Muscle layer of duodenum (tissue), 2 donors: ENCODE data around the gene SLC2A14.
"Not testable (repeated sequence)": the region's sequence is repeated elsewhere in the genome, so short reads cannot be mapped to it uniquely, and the experiment has no call there.

ENCODE experiments used
- H3K27ac ChIP-seq: one replicate; pipeline ENCODE4 v1.7.0; 2013; ENCODE audit warnings: mild to moderate bottlenecking, low read length
- H3K27me3 ChIP-seq: one replicate; pipeline ENCODE4 v1.7.0; 2013; ENCODE audit warnings: low read depth, mild to moderate bottlenecking, control low read depth, low read length
- H3K36me3 ChIP-seq, 2 donors: one replicate each; pipeline ENCODE4 v1.7.0; 2013; ENCODE audit warnings: low read length in 2 of 2, control low read depth in 1 of 2, mild to moderate bottlenecking in 1 of 2; ENCODE audit not compliant: insufficient read depth in 2 of 2, control insufficient read depth in 1 of 2
- H3K4me1 ChIP-seq, 2 donors: one replicate each; pipeline ENCODE4 v1.7.0; 2013; ENCODE audit warnings: low read length in 2 of 2, mild to moderate bottlenecking in 2 of 2, control low read depth in 1 of 2, moderate library complexity in 1 of 2; ENCODE audit not compliant: insufficient read depth in 2 of 2, control insufficient read depth in 1 of 2
- H3K4me3 ChIP-seq, 2 donors: one replicate each; pipeline ENCODE4 v1.7.0; 2013; ENCODE audit warnings: low read length in 2 of 2, low read depth in 1 of 2, mild to moderate bottlenecking in 1 of 2
- H3K9me3 ChIP-seq, 2 donors: one replicate each; pipeline ENCODE4 v1.7.0; 2013; ENCODE audit warnings: low read length in 2 of 2, control low read depth in 1 of 2, mild to moderate bottlenecking in 1 of 2; ENCODE audit not compliant: control insufficient read depth in 1 of 2
- donor health status: healthy.

The SLC2A14 gene

DNA sequence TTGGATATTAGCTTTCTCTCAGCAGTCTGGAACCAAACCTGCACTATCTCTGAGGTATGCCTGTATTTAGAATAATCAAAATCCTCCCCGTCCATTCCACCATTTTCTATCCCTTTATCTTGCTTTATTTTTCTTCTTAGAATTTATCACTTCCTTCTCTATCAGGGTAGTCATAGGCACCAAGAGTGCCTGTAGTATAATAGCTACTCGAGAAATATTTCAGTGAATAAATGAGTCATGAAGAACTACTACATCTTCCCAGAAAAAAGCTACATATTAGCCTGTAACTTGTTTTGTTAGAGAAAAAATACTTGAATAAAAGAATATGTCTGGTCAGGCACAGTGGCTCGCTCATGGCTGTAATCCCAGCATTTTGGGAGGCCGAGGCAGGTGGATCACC is 4.3 kb downstream of the SLC2A14 start:
- Histone ChIP-seq H3K27me3 (peaks cover 5% of the 10 kb centered on the region), H3K9me3 (no peaks in the 10 kb centered on the region), H3K4me3 (no peak overlapping the region), H3K36me3 (no peaks in the 10 kb centered on the region), H3K4me1 (peaks cover 0 to 8% of the 10 kb centered on the region in 2 donors), H3K27ac (no peak overlapping the region)

DNA sequence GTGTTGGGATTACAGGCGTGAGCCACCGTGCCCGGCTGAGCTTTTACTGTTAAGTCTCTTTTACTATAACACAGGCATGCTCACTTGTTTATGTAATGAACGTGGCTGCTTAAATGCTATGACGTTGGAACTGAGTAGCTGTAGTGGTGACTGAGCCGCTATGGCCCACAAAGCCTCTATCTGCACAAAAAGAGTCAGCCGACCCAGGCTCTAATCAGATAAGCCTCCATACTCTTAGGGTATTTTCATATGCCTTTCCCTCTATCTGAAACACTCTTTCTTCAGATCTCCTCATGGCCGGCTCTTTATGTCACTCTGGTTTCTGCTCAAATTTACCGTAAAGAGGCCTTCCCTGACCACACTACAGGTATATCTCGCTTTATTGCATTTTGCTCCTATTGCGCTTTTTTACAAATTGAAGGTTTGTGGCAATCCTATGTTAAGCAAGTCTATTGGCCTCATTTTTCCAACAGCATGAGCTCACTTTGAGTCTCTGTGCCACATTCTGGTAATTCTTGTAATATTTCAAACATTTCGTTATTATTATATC is 8.0 kb downstream of the SLC2A14 start:
- Histone ChIP-seq H3K36me3 (no peaks in the 10 kb centered on the region), H3K4me3 (no peak overlapping the region), H3K27ac (no peak overlapping the region), H3K9me3 (no peaks in the 10 kb centered on the region), H3K27me3 (no peaks in the 10 kb centered on the region), H3K4me1 (peaks cover 0 to 4% of the 10 kb centered on the region in 2 donors)

DNA sequence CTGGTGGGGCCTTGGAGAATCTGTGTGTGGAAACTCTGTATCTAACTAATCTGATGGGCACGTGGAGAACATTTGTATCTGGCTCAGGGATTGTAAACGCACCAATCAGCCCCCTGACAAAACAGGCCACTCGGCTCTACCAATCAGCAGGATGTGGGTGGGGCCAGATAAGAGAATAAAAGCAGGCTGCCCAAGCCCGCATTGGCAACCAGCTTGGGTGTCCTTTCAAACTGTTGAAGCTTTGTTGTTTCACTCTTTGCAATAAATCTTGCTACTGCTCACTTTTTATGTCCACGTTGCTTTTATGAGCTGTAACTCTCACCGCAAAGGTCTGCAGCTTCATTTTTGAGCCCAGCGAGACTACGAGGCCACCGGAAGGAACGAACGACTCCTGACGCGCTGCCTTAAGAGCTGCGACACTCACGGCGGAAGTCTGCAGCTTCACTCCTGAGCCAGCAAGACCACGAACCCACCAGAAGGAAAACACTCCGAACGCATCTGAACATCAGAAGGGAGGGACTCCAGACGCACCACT is 9.8 kb downstream of the SLC2A14 start:
- not testable (repeated sequence) for H3K36me3 ChIP-seq, H3K27me3 ChIP-seq, H3K9me3 ChIP-seq, H3K4me3 ChIP-seq, H3K4me1 ChIP-seq, H3K27ac ChIP-seq

DNA sequence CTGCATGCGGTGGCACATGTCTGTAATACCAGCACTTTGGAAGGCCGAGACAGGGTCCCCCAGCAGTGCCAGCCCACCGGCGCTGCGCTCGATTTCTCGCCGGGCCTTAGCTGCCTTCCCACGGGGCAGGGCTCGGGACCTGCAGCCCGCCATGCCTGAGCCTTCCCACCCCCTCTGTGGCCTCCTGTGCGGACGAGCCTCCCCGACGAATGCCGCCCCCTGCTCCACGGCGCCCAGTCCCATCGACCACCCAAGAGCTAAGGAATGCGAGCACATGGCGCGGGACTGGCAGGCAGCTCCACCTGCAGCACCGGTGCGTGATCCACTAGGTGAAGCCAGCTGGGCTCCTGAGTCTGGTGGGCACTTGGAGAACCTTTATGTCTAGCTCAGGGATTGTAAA is 10.4 kb downstream of the SLC2A14 start:
- not testable (repeated sequence) for H3K36me3 ChIP-seq, H3K4me3 ChIP-seq

DNA sequence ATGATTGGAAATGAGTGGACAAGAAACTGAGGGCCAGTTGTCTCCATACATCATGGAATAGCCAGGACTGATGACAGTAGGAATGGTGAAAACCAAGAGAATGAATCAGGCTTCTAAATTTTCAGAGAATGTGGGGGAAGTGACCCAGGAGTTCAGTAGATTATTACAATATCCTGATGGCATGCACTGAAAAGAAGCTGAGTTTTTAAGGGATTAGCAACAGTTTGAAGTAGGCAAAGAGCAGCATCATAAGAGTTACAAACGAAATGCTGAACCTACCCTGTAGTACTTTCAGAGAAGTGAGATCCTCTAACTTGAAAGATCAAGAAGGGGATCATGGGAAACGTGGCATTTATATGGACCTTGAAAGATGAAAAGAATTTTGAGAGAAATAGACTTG is 13.2 kb downstream of the SLC2A14 start:
- Histone ChIP-seq H3K27me3 (no peaks in the 10 kb centered on the region), H3K27ac (peak overlapping the region; percentile 46), H3K9me3 (no peaks in the 10 kb centered on the region), H3K4me1 (peaks cover 0 to 4% of the 10 kb centered on the region in 2 donors), H3K4me3 (no peak overlapping the region), H3K36me3 (no peaks in the 10 kb centered on the region)

More for the DNA sequence above, 10.4 kb downstream of the SLC2A14 start:
- H3K27ac ChIP-seq, H3K27me3 ChIP-seq, H3K4me1 ChIP-seq, H3K9me3 ChIP-seq: not testable (repeated sequence)

DNA sequence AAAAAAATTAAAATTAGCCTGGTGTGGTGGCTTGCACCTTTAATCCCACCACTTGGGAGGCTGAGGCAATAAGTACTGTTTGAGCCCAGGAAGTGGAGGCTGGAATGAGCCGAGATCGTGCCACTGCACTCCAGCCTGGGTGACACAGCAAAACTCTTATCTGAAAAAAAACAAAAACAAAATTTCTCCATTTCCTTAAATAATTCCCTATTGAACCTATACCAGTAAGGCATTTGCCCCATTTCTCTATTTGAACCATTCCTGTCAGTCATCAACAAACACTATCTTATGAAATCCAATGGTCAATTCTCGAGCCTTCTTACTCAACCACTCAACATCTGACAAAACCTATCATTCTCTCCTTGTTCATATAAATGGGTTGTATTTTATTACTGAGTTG is 14.7 kb downstream of the SLC2A14 start:
- Histone ChIP-seq H3K4me3 (no peak overlapping the region), H3K27me3 (no peaks in the 10 kb centered on the region), H3K27ac (no peak overlapping the region), H3K4me1 (peaks cover 0 to 4% of the 10 kb centered on the region in 2 donors), H3K36me3 (no peaks in the 10 kb centered on the region), H3K9me3 (no peaks in the 10 kb centered on the region)

DNA sequence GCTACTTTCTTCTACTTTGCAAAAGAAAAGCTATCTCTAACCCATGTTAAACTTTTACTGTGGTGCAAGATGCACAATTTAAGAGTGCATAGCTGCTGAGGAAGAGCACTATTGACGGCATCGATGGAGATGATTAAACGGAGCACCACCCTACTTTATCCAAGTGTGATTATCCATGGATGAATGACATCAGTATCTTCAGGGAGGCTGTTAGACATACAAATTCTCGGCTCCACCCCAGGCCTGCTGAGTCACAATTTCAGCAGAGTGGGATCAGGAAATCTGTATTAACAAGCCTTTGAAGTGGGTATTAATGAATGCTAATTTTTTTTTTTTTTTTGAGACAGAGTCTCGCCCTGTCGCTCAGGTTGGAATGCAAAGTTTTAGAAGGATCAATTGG is 16.2 kb downstream of the SLC2A14 start:
- Histone ChIP-seq H3K36me3 (no peaks in the 10 kb centered on the region), H3K27me3 (no peaks in the 10 kb centered on the region), H3K27ac (no peak overlapping the region), H3K4me1 (peaks cover 0 to 4% of the 10 kb centered on the region in 2 donors), H3K4me3 (no peak overlapping the region), H3K9me3 (no peaks in the 10 kb centered on the region)

DNA sequence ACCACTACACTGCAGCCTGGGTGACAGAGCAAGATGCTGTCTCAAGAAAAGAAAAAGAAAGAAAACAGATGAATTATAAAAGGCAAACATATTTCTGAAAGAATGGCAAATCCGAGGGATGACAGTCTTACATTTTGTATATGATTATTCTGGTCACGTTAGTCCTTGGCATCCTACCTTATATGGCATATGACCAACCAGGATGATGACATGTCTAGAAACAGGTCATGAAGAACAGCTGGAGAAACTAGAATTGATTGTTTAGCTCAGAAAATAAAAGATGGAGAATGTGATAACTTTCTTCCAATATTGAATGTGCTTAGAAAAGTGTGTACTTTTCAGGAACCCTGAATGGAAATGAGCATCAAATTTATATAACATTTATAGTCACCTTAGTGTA is 19.2 kb downstream of the SLC2A14 start:
- no peaks in the 10 kb centered on the region for H3K4me1 ChIP-seq
- H3K9me3 ChIP-seq, result no peaks in the 10 kb centered on the region
- no peak overlapping the region for H3K27ac ChIP-seq
- no peaks in the 10 kb centered on the region for H3K27me3 ChIP-seq
- no peak overlapping the region for H3K4me3 ChIP-seq
- H3K36me3 ChIP-seq, result no peaks in the 10 kb centered on the region

DNA sequence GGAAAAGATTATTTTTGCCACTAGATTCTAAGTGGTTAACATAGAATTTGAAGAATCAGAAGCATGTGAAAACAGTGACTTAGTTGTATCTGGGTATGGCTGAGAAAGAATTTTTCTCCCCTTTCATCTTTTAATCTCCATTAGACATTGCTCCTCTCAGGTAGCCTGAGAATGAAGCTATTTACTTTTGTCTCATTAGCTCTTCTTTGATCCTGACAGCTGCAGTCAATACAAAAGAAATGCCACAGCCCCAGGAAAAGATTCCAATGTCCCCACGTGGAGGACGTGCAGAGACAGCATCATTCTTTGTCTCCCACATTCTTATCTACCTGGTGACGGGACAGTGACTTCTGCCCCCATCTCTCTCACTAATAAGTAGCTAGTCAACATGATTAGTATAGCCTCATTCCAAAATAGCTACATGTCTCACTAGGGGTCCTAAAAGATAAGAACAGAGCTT is 21.1 kb downstream of the SLC2A14 start:
- not testable (repeated sequence) for H3K4me3 ChIP-seq, H3K9me3 ChIP-seq, H3K27me3 ChIP-seq, H3K4me1 ChIP-seq, H3K27ac ChIP-seq, H3K36me3 ChIP-seq

DNA sequence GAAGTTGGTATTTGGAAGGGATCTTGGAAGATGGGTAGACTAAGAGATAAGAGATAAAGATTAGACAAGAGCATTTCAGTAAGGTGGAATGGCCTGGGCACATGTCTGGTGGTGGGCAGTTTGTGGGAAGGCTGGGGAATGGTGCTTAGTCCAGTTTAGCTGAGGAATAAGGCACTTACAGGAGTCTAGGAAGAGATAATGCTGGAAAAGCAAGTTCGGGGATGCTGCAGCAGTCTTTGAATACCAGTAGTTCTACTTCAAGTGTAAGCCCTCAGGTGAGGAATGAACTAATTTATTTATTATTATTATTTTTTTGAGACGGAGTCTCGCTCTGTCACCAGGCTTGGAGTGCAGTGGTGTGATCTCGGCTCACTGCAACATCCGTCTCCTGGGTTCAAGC is 22.6 kb downstream of the SLC2A14 start:
- not testable (repeated sequence) for H3K9me3 ChIP-seq, H3K27ac ChIP-seq, H3K4me3 ChIP-seq, H3K27me3 ChIP-seq, H3K36me3 ChIP-seq, H3K4me1 ChIP-seq

DNA sequence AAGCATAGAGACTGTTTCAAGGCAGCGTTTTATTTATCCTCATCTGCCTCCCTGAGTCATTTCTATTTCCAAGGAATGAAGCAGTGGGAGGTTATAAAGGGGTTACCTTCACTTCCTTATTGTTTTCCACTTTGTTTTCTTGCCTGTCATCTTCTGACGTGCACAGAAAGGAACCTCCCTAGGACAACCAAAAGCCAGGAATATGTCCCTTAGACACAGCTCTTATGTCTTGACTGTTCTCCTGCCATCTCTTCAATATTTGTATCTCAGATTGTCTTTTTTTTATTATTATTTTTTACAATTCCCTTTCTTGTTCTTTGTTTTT is 24.7 kb downstream of the SLC2A14 start:
- H3K27me3 ChIP-seq, H3K27ac ChIP-seq, H3K36me3 ChIP-seq, H3K4me3 ChIP-seq, H3K4me1 ChIP-seq, H3K9me3 ChIP-seq: not testable (repeated sequence)

DNA sequence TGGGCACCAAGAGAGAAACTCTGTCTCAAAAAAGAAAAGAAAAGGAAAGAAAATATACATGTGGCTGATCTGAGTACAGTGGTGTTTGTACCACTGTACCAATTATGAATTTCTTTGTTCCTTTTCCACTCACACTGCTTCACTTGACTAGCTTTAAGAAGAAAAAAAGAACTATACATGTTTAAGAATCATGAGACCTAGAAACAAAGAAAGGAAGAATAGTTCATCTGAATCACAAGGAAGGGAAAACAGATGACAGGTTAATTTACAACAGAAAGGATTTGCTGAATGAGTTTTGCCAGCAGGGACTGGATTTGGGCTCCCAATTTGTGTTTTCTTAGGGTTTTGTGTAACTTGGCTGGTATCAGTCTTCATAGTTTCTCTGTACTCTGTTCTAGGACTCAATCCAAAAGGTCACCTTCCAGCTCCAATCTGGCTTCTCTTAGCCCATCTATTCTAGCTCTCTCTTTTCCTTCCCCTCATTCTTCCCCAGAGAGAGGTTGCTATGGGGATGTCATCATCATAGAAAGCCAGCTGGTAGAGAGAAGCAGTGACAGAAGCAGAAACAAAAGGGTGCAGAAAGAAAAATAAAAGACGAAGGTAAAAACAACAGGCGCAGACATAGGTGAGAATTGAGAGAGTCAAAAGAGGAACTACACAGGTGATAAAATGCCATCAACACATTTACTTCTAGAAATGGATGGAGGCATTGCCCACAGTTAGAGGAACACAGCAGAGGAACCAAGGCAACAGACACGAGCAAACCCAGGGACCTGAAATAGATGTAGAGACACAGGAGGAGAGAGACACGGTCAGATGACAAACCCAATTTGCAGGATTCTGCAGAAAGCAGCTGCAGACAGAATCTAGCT is 25.3 kb downstream of the SLC2A14 start:
- H3K4me1 ChIP-seq, H3K36me3 ChIP-seq, H3K27me3 ChIP-seq, H3K9me3 ChIP-seq, H3K27ac ChIP-seq, H3K4me3 ChIP-seq: not testable (repeated sequence)
